GM18867 (cell line): ENCODE results near the gene VCY.
"Not testable (repeated sequence)": the region's sequence is repeated elsewhere in the genome, so short reads cannot be mapped to it uniquely, and the experiment has no call there.

Experiments used
- ATAC-seq: cut with Tn5 transposase; IDR thresholded peaks from one replicate; pipeline ENCODE4 v1.9.1; 2021; ENCODE audit warnings: mild to moderate bottlenecking, moderate library complexity; ENCODE audit not compliant: unreplicated experiment

VCY gene

GRCh38 chrY:13986373-13986772 is at the start of gene VCY:
TSS of gene VCY (minus strand) at chrY:13986473. CDS start at chrY:13986440, 33 bp downstream.
- ATAC-seq: not testable (repeated sequence)

- ATAC-seq: not testable (repeated sequence)
Observed at GRCh38 chrY:14030395-14030794, 44.1 kb upstream of the VCY start.

GRCh38 chrY:14011916-14012315 is 25.6 kb upstream of the VCY start:
- not testable (repeated sequence) for ATAC-seq

GRCh38 chrY:13942406-13942805 is 43.9 kb downstream of the VCY start:
- not testable (repeated sequence) for ATAC-seq
